ENCODE results near the gene CCS. TPM values are rescaled to one million over a fixed set of nuclear protein-coding genes. Genes with fewer than 3 reads are reported as not detected.
"Not testable (repeated sequence)": the region's sequence is repeated elsewhere in the genome, so short reads cannot be mapped to it uniquely, and the experiment has no call there.

CCS gene
- polyA plus RNA-seq, 3 donors from 2014 or later = 34.3 to 52.8 (median 41.7) TPM

- no peak overlapping the region for H3K4me3 Mint-ChIP-seq
- peak overlapping the region in 2 of 6 donors; percentile 5 to 45 for H3K27ac Mint-ChIP-seq
- no peak for DNase-seq
- no peaks in the 10 kb centered on the region for H3K9me3 Mint-ChIP-seq
- H3K27me3 Mint-ChIP-seq (ENCODE audit: low read depth in 3 of 3) = peaks cover 5 to 11% (median 9%) of the 10 kb centered on the region in 3 donors
- peaks cover 20 to 27% of the 10 kb centered on the region in 2 donors for H3K4me1 Mint-ChIP-seq
- no peaks in the 10 kb centered on the region for H3K36me3 Mint-ChIP-seq
These were observed 2.8 kb upstream of the CCS start for GRCh38 chr11:66589996-66590675.

- H3K36me3 Mint-ChIP-seq = no peaks in the 10 kb centered on the region
- H3K9me3 Mint-ChIP-seq = no peaks in the 10 kb centered on the region
- H3K4me3 Mint-ChIP-seq = peak overlapping the region in 2 of 5 donors; percentile 38 to 41
- no peak for DNase-seq
- H3K4me1 Mint-ChIP-seq = peaks cover 20 to 34% of the 10 kb centered on the region in 2 donors
- peak overlapping the region in 1 of 6 donors; percentile 34 for H3K27ac Mint-ChIP-seq
- peaks cover 5 to 10% (median 9%) of the 10 kb centered on the region in 3 donors for H3K27me3 Mint-ChIP-seq (ENCODE audit: low read depth in 3 of 3)
These were observed 1.8 kb upstream of the CCS start for GRCh38 chr11:66591175-66591574.

GRCh38 chr11:66593303-66593635 is 284 bp downstream of the CCS start:
- peak overlapping the region; percentile 97 to 100 (median 99) for H3K4me3 Mint-ChIP-seq
- H3K27ac Mint-ChIP-seq = peak overlapping the region; percentile 95 to 100 (median 99)
- peaks cover 5 to 10% (median 9%) of the 10 kb centered on the region in 3 donors for H3K27me3 Mint-ChIP-seq (ENCODE audit: low read depth in 3 of 3)
- H3K9me3 Mint-ChIP-seq = no peaks in the 10 kb centered on the region
- DNase-seq = no peak
- peaks cover 20 to 34% of the 10 kb centered on the region in 2 donors for H3K4me1 Mint-ChIP-seq
- H3K36me3 Mint-ChIP-seq = no peaks in the 10 kb centered on the region

- peaks cover 5 to 10% (median 9%) of the 10 kb centered on the region in 3 donors for H3K27me3 Mint-ChIP-seq (ENCODE audit: low read depth in 3 of 3)
- H3K4me1 Mint-ChIP-seq = peaks cover 20 to 34% of the 10 kb centered on the region in 2 donors
- no peak for DNase-seq
- no peaks in the 10 kb centered on the region for H3K9me3 Mint-ChIP-seq
- peaks cover 0 to 2% (median 0%) of the 10 kb centered on the region in 3 donors for H3K36me3 Mint-ChIP-seq
- H3K4me3 Mint-ChIP-seq = peak overlapping the region; percentile 97 to 100 (median 99)
- H3K27ac Mint-ChIP-seq = peak overlapping the region; percentile 95 to 100 (median 99)
These were observed 665 bp downstream of the CCS start for GRCh38 chr11:66593650-66594049.

GRCh38 chr11:66595245-66595904 is 2.4 kb downstream of the CCS start:
- peak overlapping the region; percentile 56 to 92 (median 81) for H3K27ac Mint-ChIP-seq
- peak in 2 of 3 donors; percentile 8 to 13 for DNase-seq
- H3K4me3 Mint-ChIP-seq = peak overlapping the region; percentile 26 to 70 (median 62)
- H3K4me1 Mint-ChIP-seq = peaks cover 20 to 34% of the 10 kb centered on the region in 2 donors
- H3K9me3 Mint-ChIP-seq = no peaks in the 10 kb centered on the region
- H3K36me3 Mint-ChIP-seq = peaks cover 0 to 6% (median 0%) of the 10 kb centered on the region in 3 donors
- peaks cover 5 to 10% (median 9%) of the 10 kb centered on the region in 3 donors for H3K27me3 Mint-ChIP-seq (ENCODE audit: low read depth in 3 of 3)

GRCh38 chr11:66598993-66599392 is 6.0 kb downstream of the CCS start:
- Mint-ChIP-seq H3K4me1 (peaks cover 1 to 14% of the 10 kb centered on the region in 2 donors), H3K4me3 (no peak overlapping the region), H3K36me3 (peaks cover 0 to 20% (median 0%) of the 10 kb centered on the region in 3 donors), H3K27ac (no peak overlapping the region), H3K27me3 (ENCODE audit: low read depth in 3 of 3) (no peaks in the 10 kb centered on the region), H3K9me3 (no peaks in the 10 kb centered on the region)
- DNase-seq = no peak

GRCh38 chr11:66600219-66600618 is 7.2 kb downstream of the CCS start:
- DNase-seq = no peak
- no peak overlapping the region for H3K4me3 Mint-ChIP-seq
- H3K27me3 Mint-ChIP-seq (ENCODE audit: low read depth in 3 of 3) = no peaks in the 10 kb centered on the region
- H3K9me3 Mint-ChIP-seq = no peaks in the 10 kb centered on the region
- peaks cover 3 to 30% (median 9%) of the 10 kb centered on the region in 3 donors for H3K36me3 Mint-ChIP-seq
- peaks cover 0 to 6% of the 10 kb centered on the region in 2 donors for H3K4me1 Mint-ChIP-seq
- no peak overlapping the region for H3K27ac Mint-ChIP-seq

- peak overlapping the region in 2 of 6 donors; percentile 1 to 16 for H3K27ac Mint-ChIP-seq
- no peak overlapping the region for H3K4me3 Mint-ChIP-seq
- H3K4me1 Mint-ChIP-seq = peaks cover 0 to 1% of the 10 kb centered on the region in 2 donors
- no peaks in the 10 kb centered on the region for H3K27me3 Mint-ChIP-seq (ENCODE audit: low read depth in 3 of 3)
- peaks cover 3 to 30% (median 9%) of the 10 kb centered on the region in 3 donors for H3K36me3 Mint-ChIP-seq
- no peak for DNase-seq
- H3K9me3 Mint-ChIP-seq = no peaks in the 10 kb centered on the region
These were observed 7.7 kb downstream of the CCS start for GRCh38 chr11:66600631-66601233.

GRCh38 chr11:66603072-66603471 is 10.1 kb downstream of the CCS start:
- Mint-ChIP-seq H3K27me3 (ENCODE audit: low read depth in 3 of 3) (no peaks in the 10 kb centered on the region), H3K9me3 (no peaks in the 10 kb centered on the region), H3K27ac (no peak overlapping the region), H3K4me3 (no peak overlapping the region), H3K4me1 (no peaks in the 10 kb centered on the region), H3K36me3 (peaks cover 3 to 30% (median 9%) of the 10 kb centered on the region in 3 donors)
- DNase-seq = no peak

GRCh38 chr11:66604155-66604554 is 11.2 kb downstream of the CCS start:
- peaks cover 3 to 26% (median 9%) of the 10 kb centered on the region in 3 donors for H3K36me3 Mint-ChIP-seq
- H3K9me3 Mint-ChIP-seq = no peaks in the 10 kb centered on the region
- no peak overlapping the region for H3K27ac Mint-ChIP-seq
- H3K4me1 Mint-ChIP-seq = no peaks in the 10 kb centered on the region
- H3K4me3 Mint-ChIP-seq = no peak overlapping the region
- no peaks in the 10 kb centered on the region for H3K27me3 Mint-ChIP-seq (ENCODE audit: low read depth in 3 of 3)
- no peak for DNase-seq

GRCh38 chr11:66606608-66607007 is 13.6 kb downstream of the CCS start:
- peaks cover 15% of the 10 kb centered on the region in 2 donors for H3K4me1 Mint-ChIP-seq
- H3K36me3 Mint-ChIP-seq = peaks cover 3 to 19% (median 9%) of the 10 kb centered on the region in 3 donors
- H3K4me3 Mint-ChIP-seq; DNase-seq; H3K27me3 Mint-ChIP-seq (ENCODE audit: low read depth in 3 of 3); H3K9me3 Mint-ChIP-seq; H3K27ac Mint-ChIP-seq: not testable (repeated sequence)

- Mint-ChIP-seq H3K27ac (no peak overlapping the region), H3K27me3 (ENCODE audit: low read depth in 3 of 3) (no peaks in the 10 kb centered on the region), H3K4me1 (peaks cover 15% of the 10 kb centered on the region in 2 donors), H3K4me3 (no peak overlapping the region), H3K9me3 (no peaks in the 10 kb centered on the region), H3K36me3 (peaks cover 3 to 14% (median 9%) of the 10 kb centered on the region in 3 donors)
- no peak for DNase-seq
These were observed 14.3 kb downstream of the CCS start for GRCh38 chr11:66607126-66607834.

GRCh38 chr11:66609721-66610617 is 17.0 kb downstream of the CCS start:
- H3K4me1 Mint-ChIP-seq = peaks cover 15 to 16% of the 10 kb centered on the region in 2 donors

More at GRCh38 chr11:66609721-66610617, 17.0 kb downstream of the CCS start:
- DNase-seq = no peak
- Mint-ChIP-seq H3K9me3 (no peaks in the 10 kb centered on the region), H3K27me3 (ENCODE audit: low read depth in 3 of 3) (no peaks in the 10 kb centered on the region), H3K36me3 (peaks cover 1 to 3% (median 2%) of the 10 kb centered on the region in 3 donors), H3K27ac (peak overlapping the region; percentile 69 to 93 (median 89)), H3K4me3 (peak overlapping the region in 4 of 5 donors; percentile 12 to 60 (median 26))

All from immature natural killer cell (primary cell).